SK-N-SH (cell line): ENCODE data around the gene SCAI.

Source experiments
- CTCF ChIP-seq: fragments of 200-600 bp; sonication (generic); IDR thresholded peaks from 2 replicates; pipeline ENCODE4 v1.6.1; 2017; ENCODE audit warnings: antibody characterized with exemption, mild to moderate bottlenecking, moderate library complexity
- EP300 ChIP-seq, 2 experiments: IDR thresholded peaks; 2 replicates each; pipeline versions ENCODE4 v1.4.0 to v1.6.1; 2012; ENCODE audit warnings: borderline replicate concordance in 1 of 2, low read depth in 1 of 2, low read length in 1 of 2
- FOSL2 ChIP-seq: IDR thresholded peaks from 2 replicates; pipeline ENCODE4 v1.4.0; 2012; ENCODE audit warnings: low read depth, mild to moderate bottlenecking, moderate library complexity, borderline replicate concordance
- FOXJ3 ChIP-seq: sonication (generic); formaldehyde crosslinking; IDR thresholded peaks from 2 replicates; pipeline ENCODE4 v1.5.1; 2020; ENCODE audit warnings: mild to moderate bottlenecking, missing genetic modification reagents
- JUND ChIP-seq: IDR thresholded peaks from 2 replicates; pipeline ENCODE4 v1.4.0; 2012
- MEF2A ChIP-seq: IDR thresholded peaks from 2 replicates; pipeline ENCODE4 v1.4.0; 2012; ENCODE audit warnings: low read depth, borderline replicate concordance
- POLR2AphosphoS5 ChIP-seq: IDR thresholded peaks from 2 replicates; pipeline ENCODE4 v1.6.1; 2012; ENCODE audit warnings: low read depth, low read length
- RXRA ChIP-seq: IDR thresholded peaks from 2 replicates; pipeline ENCODE4 v1.4.0; 2012; ENCODE audit warnings: low read depth, mild to moderate bottlenecking, borderline replicate concordance
- SIN3A ChIP-seq: IDR thresholded peaks from 2 replicates; pipeline ENCODE4 v1.6.1; 2012; ENCODE audit warnings: low read depth, mild to moderate bottlenecking, low read length, moderate library complexity, borderline replicate concordance
- TCF12 ChIP-seq: IDR thresholded peaks from 2 replicates; pipeline ENCODE4 v1.4.0; 2012
- TF ChIP-seq, protein P1 (sequence below): IDR thresholded peaks from 2 replicates; pipeline ENCODE4 v1.4.0; 2012; ENCODE audit warnings: low read depth

- TF ChIP-seq TCF12 (peak; percentile 37; the same call in 1 of the 2 replicates), RXRA (no peak; the same call in 1 of the 2 replicates), EP300 (IDR thresholded peaks at IDR 0.05; ENCODE audit: borderline replicate concordance in 1 of 2, low read depth in 1 of 2, low read length in 1 of 2) (peak in 1 of 2 experiments; percentile 50; a peak in 3 of 4 replicates), CTCF (peak; percentile 65), FOSL2 (0 out of 2 replicates have a peak, but pooled peaks have one; percentile 15), SIN3A (peak; percentile 47; the same call in 1 of the 2 replicates), FOXJ3 (CRISPR knock-in tag) (no peak), POLR2AphosphoS5 (peak; percentile 81), JUND (no peak; the same call in 1 of the 2 replicates), MEF2A (no peak)
- TF ChIP-seq, protein P1, sequence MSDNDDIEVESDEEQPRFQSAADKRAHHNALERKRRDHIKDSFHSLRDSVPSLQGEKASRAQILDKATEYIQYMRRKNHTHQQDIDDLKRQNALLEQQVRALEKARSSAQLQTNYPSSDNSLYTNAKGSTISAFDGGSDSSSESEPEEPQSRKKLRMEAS, result peak; percentile 74
Measured at GRCh38 chr9:125189361-125190289, 46.3 kb upstream of the SCAI start, which contains the start of gene PPP6C.
